T-cell (primary cell): Measurements from ENCODE around the gene GABBR2. TPM values are rescaled to one million over a fixed set of nuclear protein-coding genes. Genes with fewer than 3 reads are reported as not detected.
"Not testable (repeated sequence)": the region's sequence is repeated elsewhere in the genome, so short reads cannot be mapped to it uniquely, and the experiment has no call there.

Experiments used
- ATAC-seq, 4 experiments: fragments of 200-7000 bp in 3 of 4; fragments of 150-1000 bp in 1 of 4; cut with Tn5 transposase; replicated peaks in 1 of 4; 1 replicate in 3 of 4; 2 replicates in 1 of 4; pipeline ENCODE4 v1.10.0; 2021; ENCODE audit warnings: moderate library complexity in 3 of 4, mild to moderate bottlenecking in 2 of 4, moderate number of reproducible peaks in 1 of 4
- CTCF ChIA-PET, 2 donors: fragments of 300-600 bp; sonication (Branson Sonifier 250); formaldehyde crosslinking; loops; one replicate each; lab custom pipeline; 2022; ENCODE audit warnings: antibody characterized with exemption in 2 of 2; lab: Charles Lee
- POLR2A ChIA-PET, 2 donors: fragments of 300-600 bp; sonication (Branson Sonifier 250); formaldehyde crosslinking; loops; one replicate each; lab custom pipeline; 2022; ENCODE audit warnings: antibody characterized with exemption in 2 of 2; lab: Charles Lee
- DNase-seq, 35 experiments: peaks; one replicate each; pipeline versions ENCODE4 v3.0.0 to v3.0.0-alpha.2; 2013 to 2023
- H3K27ac ChIP-seq: one replicate; pipeline ENCODE4 v1.5.1; 2013; ENCODE audit warnings: low read length
- H3K27me3 ChIP-seq, 2 experiments: replicated peaks in 1 of 2; 1 replicate in 1 of 2; 2 replicates in 1 of 2; pipeline versions ENCODE4 v1.6.1 to v1.7.0; 2013; ENCODE audit warnings: low read length in 1 of 2, mixed read lengths in 1 of 2; ENCODE audit not compliant: control insufficient read depth in 2 of 2, insufficient read depth in 2 of 2; ENCODE audit errors: extremely low read depth in 1 of 2
- H3K36me3 ChIP-seq, 2 donors: 1 replicate in 1 of 2; 2 replicates in 1 of 2; pipeline versions ENCODE4 v1.6.1 to v1.7.0; 2013; ENCODE audit warnings: low read length in 1 of 2; ENCODE audit not compliant: control insufficient read depth in 2 of 2, insufficient read depth in 1 of 2; ENCODE audit errors: extremely low read depth in 1 of 2
- H3K4me1 ChIP-seq, 2 experiments: 1 replicate in 1 of 2; 2 replicates in 1 of 2; pipeline versions ENCODE4 v1.6.1 to v1.7.0; 2013; ENCODE audit warnings: low read length in 2 of 2, mixed read lengths in 1 of 2; ENCODE audit not compliant: insufficient read depth in 2 of 2, control insufficient read depth in 1 of 2; ENCODE audit errors: extremely low read depth in 1 of 2
- H3K4me3 ChIP-seq, 2 donors: 1 replicate in 1 of 2; 2 replicates in 1 of 2; pipeline versions ENCODE4 v1.5.1 to v1.7.0; 2013; ENCODE audit warnings: mild to moderate bottlenecking in 2 of 2, low read length in 1 of 2, moderate library complexity in 1 of 2; ENCODE audit not compliant: control insufficient read depth in 1 of 2; ENCODE audit errors: extremely low read depth in 1 of 2
- H3K9me3 ChIP-seq: 2 replicates; pipeline ENCODE4 v1.7.0; 2013
- H3K27ac Mint-ChIP-seq, 2 donors: one replicate each; pipeline ENCODE4 v1.8.0; 2020 to 2021; ENCODE audit warnings: mild to moderate bottlenecking in 2 of 2, mixed read lengths in 2 of 2
- H3K27me3 Mint-ChIP-seq, 2 donors: one replicate each; pipeline ENCODE4 v1.8.0; 2021 to 2022; ENCODE audit warnings: mixed read lengths in 2 of 2
- H3K36me3 Mint-ChIP-seq: one replicate; pipeline ENCODE4 v1.8.0; 2021; ENCODE audit warnings: mixed read lengths
- H3K4me1 Mint-ChIP-seq, 3 donors: one replicate each; pipeline ENCODE4 v1.8.0; 2020 to 2022; ENCODE audit warnings: mixed read lengths in 3 of 3, mild to moderate bottlenecking in 1 of 3
- H3K4me3 Mint-ChIP-seq, 3 donors: one replicate each; pipeline ENCODE4 v1.8.0; 2020 to 2022; ENCODE audit warnings: mild to moderate bottlenecking in 3 of 3, mixed read lengths in 3 of 3, moderate library complexity in 3 of 3
- H3K9me3 Mint-ChIP-seq, 3 donors: one replicate each; pipeline ENCODE4 v1.8.0; 2020 to 2022; ENCODE audit warnings: mixed read lengths in 3 of 3
- WGBS: methylation state at CpG from one replicate; pipeline ENCODE4 v1.1.5; 2013; ENCODE audit warnings: missing lambda C conversion rate; ENCODE audit not compliant: insufficient coverage; 5-methylcytosine and 5-hydroxymethylcytosine counted together
- total RNA-seq, 35 experiments: library from RNA in 6 of 35; stranded (reverse) in 6 of 35; fragments of 120-200 nt in 1 of 35; gene quantifications; one replicate each; pipeline versions ENCODE4 v1.2.1 to v1.2.4 and lab custom pipeline; 2013 to 2026

Gene GABBR2
- total RNA-seq, 5 donors from 2014 or later (not counting 1 experiment from before 2014, with no cell fraction given): 0.03 TPM; not detected in 4

- no peak for ATAC-seq
- Histone ChIP-seq H3K27ac (no peak overlapping the region), H3K4me1 (no peaks in the 10 kb centered on the region), H3K27me3 (peaks cover 0 to 4% of the 10 kb centered on the region in 2 experiments), H3K9me3 (no peaks in the 10 kb centered on the region), H3K4me3 (no peak overlapping the region), H3K36me3 (no peaks in the 10 kb centered on the region)
- Mint-ChIP-seq H3K4me3 (no peak overlapping the region), H3K9me3 (peaks cover 0 to 4% (median 4%) of the 10 kb centered on the region in 3 donors), H3K27me3 (peaks cover 9 to 10% of the 10 kb centered on the region in 2 donors), H3K4me1 (no peaks in the 10 kb centered on the region), H3K27ac (no peak overlapping the region), H3K36me3 (no peaks in the 10 kb centered on the region)
- no peak for DNase-seq
- ChIA-PET CTCF (no interaction called here), POLR2A (no interaction called here)
- no CpG with 5 or more reads among the region's 2 CpGs for WGBS
These were observed 236.5 kb downstream of the GABBR2 start for GRCh38 chr9:98472216-98472615.

DNA sequence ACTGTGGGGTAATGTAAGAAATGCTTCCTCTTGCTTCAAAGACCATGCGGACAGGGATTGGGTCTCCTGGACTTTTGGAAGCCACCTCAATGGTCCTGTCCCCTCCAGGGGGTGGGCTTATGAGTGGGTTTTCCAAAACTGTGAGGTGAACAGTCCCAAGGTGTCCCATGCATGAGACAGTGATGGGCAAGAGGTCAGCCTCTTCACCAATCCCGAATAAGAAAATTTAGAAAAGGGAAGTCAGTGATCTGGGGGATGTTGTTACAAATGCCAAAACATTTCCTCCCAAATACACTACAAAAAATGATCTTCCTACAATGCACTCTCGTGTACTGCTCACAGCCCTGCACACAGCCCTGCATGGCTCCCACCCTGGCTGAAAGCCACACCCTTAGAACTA lies 237.6 kb downstream of the GABBR2 start:
- DNase-seq (no peak), ATAC-seq (no peak)
- Histone ChIP-seq H3K4me1 (no peaks in the 10 kb centered on the region), H3K9me3 (no peaks in the 10 kb centered on the region), H3K4me3 (no peak overlapping the region), H3K36me3 (no peaks in the 10 kb centered on the region), H3K27me3 (peaks cover 0 to 4% of the 10 kb centered on the region in 2 experiments), H3K27ac (no peak overlapping the region)
- H3K36me3 Mint-ChIP-seq: no peaks in the 10 kb centered on the region
- ChIA-PET POLR2A (no interaction called here), CTCF (no interaction called here)
- WGBS: 50% methylated on average over 2 of the region's 3 CpGs
- H3K4me3 Mint-ChIP-seq: no peak overlapping the region
- H3K9me3 Mint-ChIP-seq: peaks cover 0 to 7% (median 4%) of the 10 kb centered on the region in 3 donors
- no peak overlapping the region for H3K27ac Mint-ChIP-seq
- peaks cover 10 to 14% of the 10 kb centered on the region in 2 donors for H3K27me3 Mint-ChIP-seq
- no peaks in the 10 kb centered on the region for H3K4me1 Mint-ChIP-seq

GRCh38 chr9:98468567-98469239 lies 240.0 kb downstream of the GABBR2 start:
- peaks cover 10 to 20% of the 10 kb centered on the region in 2 donors for H3K27me3 Mint-ChIP-seq
- Histone ChIP-seq H3K4me3 (no peak overlapping the region), H3K4me1 (no peaks in the 10 kb centered on the region), H3K9me3 (no peaks in the 10 kb centered on the region), H3K27me3 (peaks cover 0 to 4% of the 10 kb centered on the region in 2 experiments), H3K27ac (no peak overlapping the region), H3K36me3 (no peaks in the 10 kb centered on the region)
- H3K4me1 Mint-ChIP-seq: no peaks in the 10 kb centered on the region
- DNase-seq (no peak), ATAC-seq (no peak)
- 79% methylated on average over 4 of the region's 5 CpGs for WGBS
- POLR2A ChIA-PET: no interaction called here
- H3K27ac Mint-ChIP-seq: no peak overlapping the region
- peaks cover 0 to 7% (median 4%) of the 10 kb centered on the region in 3 donors for H3K9me3 Mint-ChIP-seq
- no peaks in the 10 kb centered on the region for H3K36me3 Mint-ChIP-seq
- CTCF ChIA-PET: interaction anchor here in 1 of 2 donors (0.6 kb wide), 1 partner anchor 58 kb away, joined by 3 read pairs; no protein-coding TSS in a partner anchor
- no peak overlapping the region for H3K4me3 Mint-ChIP-seq

- WGBS: no CpG with 5 or more reads among the region's 5 CpGs
- DNase-seq (no peak), ATAC-seq (no peak)
- no peaks in the 10 kb centered on the region for H3K9me3 ChIP-seq
- no peak overlapping the region for H3K4me3 ChIP-seq
- Mint-ChIP-seq H3K4me1 (no peaks in the 10 kb centered on the region), H3K4me3 (no peak overlapping the region), H3K9me3 (peaks cover 12 to 21% (median 15%) of the 10 kb centered on the region in 3 donors), H3K27ac (no peak overlapping the region), H3K27me3 (peaks cover 6 to 15% of the 10 kb centered on the region in 2 donors), H3K36me3 (no peaks in the 10 kb centered on the region)
- no peak overlapping the region for H3K27ac ChIP-seq
- H3K27me3 ChIP-seq: peaks cover 0 to 4% of the 10 kb centered on the region in 2 experiments
- H3K4me1 ChIP-seq: no peaks in the 10 kb centered on the region
- ChIA-PET CTCF (no interaction called here), POLR2A (no interaction called here)
- no peaks in the 10 kb centered on the region for H3K36me3 ChIP-seq
These were observed 242.9 kb downstream of the GABBR2 start for GRCh38 chr9:98465799-98466198.

DNA sequence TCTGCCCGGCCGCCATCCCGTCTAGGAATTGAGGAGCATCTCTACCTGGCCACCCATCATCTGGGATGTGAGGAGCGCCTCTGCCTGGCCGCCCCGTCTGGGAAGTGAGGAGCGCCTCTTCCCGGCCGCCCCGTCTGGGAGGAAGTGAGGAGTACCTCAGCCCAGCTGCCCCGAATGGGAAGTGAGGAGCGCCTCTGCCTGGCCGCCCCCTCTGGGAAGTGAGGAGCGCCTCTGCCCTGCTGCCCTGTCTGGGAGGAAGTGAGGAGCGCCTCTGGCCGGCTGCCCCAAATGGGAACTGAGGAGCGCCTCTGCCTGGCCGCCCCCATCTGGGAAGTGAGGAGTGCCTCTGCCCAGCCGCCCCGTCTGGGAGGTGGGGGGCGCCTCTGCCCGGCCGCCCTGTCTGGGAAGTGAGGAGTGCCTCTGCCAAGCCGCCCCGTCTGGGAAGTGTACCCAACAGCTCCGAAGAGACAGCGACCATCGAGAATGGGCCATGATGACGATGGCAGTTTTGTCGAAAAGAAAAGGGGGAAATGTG lies 244.5 kb downstream of the GABBR2 start:
- ATAC-seq, H3K27ac Mint-ChIP-seq, H3K36me3 Mint-ChIP-seq, CTCF ChIA-PET, POLR2A ChIA-PET, H3K27me3 ChIP-seq, H3K4me3 ChIP-seq, H3K4me1 ChIP-seq, H3K4me1 Mint-ChIP-seq, H3K36me3 ChIP-seq, DNase-seq, H3K9me3 ChIP-seq, H3K4me3 Mint-ChIP-seq, H3K27ac ChIP-seq: not testable (repeated sequence)
- 95% methylated on average over 14 of the region's 30 CpGs for whole genome bisulfite sequencing
- Mint-ChIP-seq H3K27me3 (peaks cover 6 to 15% of the 10 kb centered on the region in 2 donors), H3K9me3 (peaks cover 17 to 27% (median 19%) of the 10 kb centered on the region in 3 donors)

DNA sequence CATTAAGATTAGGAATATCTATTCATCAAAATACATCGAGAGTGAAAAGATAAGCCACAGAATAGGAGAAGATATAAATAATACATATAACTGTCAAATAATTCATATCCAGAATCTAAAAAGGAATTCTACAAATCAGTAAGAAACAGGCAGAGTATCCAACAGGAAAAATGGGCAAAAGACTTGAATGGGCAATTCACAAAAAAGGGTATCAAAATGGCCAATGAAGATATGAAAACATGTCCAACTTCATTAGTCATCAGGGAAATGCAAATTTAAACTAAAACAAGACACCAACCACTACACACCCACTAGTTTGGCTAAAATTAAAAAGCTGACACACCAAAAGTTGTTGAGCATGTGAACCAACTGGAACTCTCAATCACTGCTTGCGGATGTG lies 246.4 kb downstream of the GABBR2 start:
- H3K36me3 ChIP-seq: no peaks in the 10 kb centered on the region
- H3K27me3 ChIP-seq: peaks cover 0 to 3% of the 10 kb centered on the region in 2 experiments
- H3K4me1 Mint-ChIP-seq: no peaks in the 10 kb centered on the region
- no peak for ATAC-seq
- no peaks in the 10 kb centered on the region for H3K36me3 Mint-ChIP-seq
- DNase-seq: no peak
- H3K4me3 ChIP-seq: no peak overlapping the region
- H3K27ac ChIP-seq: no peak overlapping the region
- WGBS: 100% methylated on average over 1 of the region's 2 CpGs
- peaks cover 19 to 30% (median 22%) of the 10 kb centered on the region in 3 donors for H3K9me3 Mint-ChIP-seq
- peaks cover 17 to 18% of the 10 kb centered on the region in 2 donors for H3K27me3 Mint-ChIP-seq
- no peaks in the 10 kb centered on the region for H3K4me1 ChIP-seq
- no peak overlapping the region for H3K4me3 Mint-ChIP-seq
- CTCF ChIA-PET: no interaction called here
- POLR2A ChIA-PET: no interaction called here
- H3K27ac Mint-ChIP-seq: no peak overlapping the region
- H3K9me3 ChIP-seq: no peaks in the 10 kb centered on the region
